KMS-11 (cell line): Measurements from ENCODE around the gene PRCC.

Source experiments
- H2AFZ ChIP-seq: fragments of 200-600 bp; sonication (generic); 2 replicates; pipeline ENCODE4 v1.6.1; 2016; ENCODE audit warnings: antibody characterized with exemption, mixed run types, low read depth
- H3K27ac ChIP-seq: fragments of 200-600 bp; sonication (generic); 2 replicates; pipeline ENCODE4 v1.6.1; 2016; ENCODE audit warnings: mild to moderate bottlenecking, mixed run types
- H3K27me3 ChIP-seq: fragments of 200-600 bp; sonication (generic); 2 replicates; pipeline ENCODE4 v1.6.1; 2017; ENCODE audit warnings: mild to moderate bottlenecking, low read depth, mixed run types, moderate library complexity; ENCODE audit not compliant: insufficient read depth
- H3K36me3 ChIP-seq: fragments of 200-600 bp; sonication (generic); 2 replicates; pipeline ENCODE4 v1.6.1; 2017; ENCODE audit warnings: mild to moderate bottlenecking, mixed run types; ENCODE audit not compliant: insufficient read depth
- H3K4me1 ChIP-seq: fragments of 200-600 bp; sonication (generic); 2 replicates; pipeline ENCODE4 v1.6.1; 2016; ENCODE audit warnings: mild to moderate bottlenecking, low read depth, mixed run types; ENCODE audit not compliant: poor library complexity, severe bottlenecking
- H3K4me2 ChIP-seq: fragments of 200-600 bp; sonication (generic); 2 replicates; pipeline ENCODE4 v1.7.0; 2016; ENCODE audit warnings: mild to moderate bottlenecking, mixed run types
- H3K4me3 ChIP-seq: fragments of 200-600 bp; sonication (generic); IDR thresholded peaks from 2 replicates; pipeline ENCODE4 v1.6.1; 2017; ENCODE audit warnings: low read depth, low read length, mixed read lengths; ENCODE audit not compliant: insufficient read depth
- H3K79me2 ChIP-seq: fragments of 200-600 bp; sonication (generic); 2 replicates; pipeline ENCODE4 v1.6.1; 2016; ENCODE audit warnings: low read depth, mixed run types; ENCODE audit not compliant: insufficient read depth
- H3K9ac ChIP-seq: fragments of 200-600 bp; sonication (generic); 2 replicates; pipeline ENCODE4 v1.6.1; 2016; ENCODE audit warnings: mild to moderate bottlenecking, mixed run types
- H4K20me1 ChIP-seq: fragments of 200-600 bp; sonication (generic); 2 replicates; pipeline ENCODE4 v1.6.1; 2016; ENCODE audit warnings: mild to moderate bottlenecking, mixed run types; ENCODE audit not compliant: insufficient read depth
- TF ChIP-seq, protein P1 (sequence below): fragments of 200-600 bp; sonication (generic); conservative IDR thresholded peaks from 2 replicates; pipeline ENCODE4 v1.6.1; 2017; ENCODE audit warnings: low read depth, mild to moderate bottlenecking, antibody characterized with exemption, low read length, moderate library complexity, mixed read lengths

PRCC gene

GRCh38 chr1:156733989-156734584 is 33.2 kb upstream of the PRCC start:
- H3K4me2 ChIP-seq, result no peak overlapping the region
- no peaks in the 10 kb centered on the region for H3K27me3 ChIP-seq
- TF ChIP-seq, protein P1, sequence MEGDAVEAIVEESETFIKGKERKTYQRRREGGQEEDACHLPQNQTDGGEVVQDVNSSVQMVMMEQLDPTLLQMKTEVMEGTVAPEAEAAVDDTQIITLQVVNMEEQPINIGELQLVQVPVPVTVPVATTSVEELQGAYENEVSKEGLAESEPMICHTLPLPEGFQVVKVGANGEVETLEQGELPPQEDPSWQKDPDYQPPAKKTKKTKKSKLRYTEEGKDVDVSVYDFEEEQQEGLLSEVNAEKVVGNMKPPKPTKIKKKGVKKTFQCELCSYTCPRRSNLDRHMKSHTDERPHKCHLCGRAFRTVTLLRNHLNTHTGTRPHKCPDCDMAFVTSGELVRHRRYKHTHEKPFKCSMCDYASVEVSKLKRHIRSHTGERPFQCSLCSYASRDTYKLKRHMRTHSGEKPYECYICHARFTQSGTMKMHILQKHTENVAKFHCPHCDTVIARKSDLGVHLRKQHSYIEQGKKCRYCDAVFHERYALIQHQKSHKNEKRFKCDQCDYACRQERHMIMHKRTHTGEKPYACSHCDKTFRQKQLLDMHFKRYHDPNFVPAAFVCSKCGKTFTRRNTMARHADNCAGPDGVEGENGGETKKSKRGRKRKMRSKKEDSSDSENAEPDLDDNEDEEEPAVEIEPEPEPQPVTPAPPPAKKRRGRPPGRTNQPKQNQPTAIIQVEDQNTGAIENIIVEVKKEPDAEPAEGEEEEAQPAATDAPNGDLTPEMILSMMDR, result no peak
- H3K27ac ChIP-seq, result no peak overlapping the region
- peaks cover 13% of the 10 kb centered on the region for H3K4me1 ChIP-seq
- no peak overlapping the region for H3K4me3 ChIP-seq
- H3K36me3 ChIP-seq, result no peaks in the 10 kb centered on the region
- H3K9ac ChIP-seq, result no peak overlapping the region
- H4K20me1 ChIP-seq, result no peaks in the 10 kb centered on the region
- H2AFZ ChIP-seq, result no peak overlapping the region
- H3K79me2 ChIP-seq, result peaks cover 13% of the 10 kb centered on the region

GRCh38 chr1:156738407-156738806 is 28.9 kb upstream of the PRCC start:
- no peaks in the 10 kb centered on the region; the same call in 1 of the 2 replicates for H3K36me3 ChIP-seq
- H3K4me3 ChIP-seq, result no peak overlapping the region
- peaks cover 33% of the 10 kb centered on the region for H3K4me1 ChIP-seq
- TF ChIP-seq, protein P1, result no peak
- peaks cover 30% of the 10 kb centered on the region; the same call in 1 of the 2 replicates for H3K79me2 ChIP-seq
- H3K9ac ChIP-seq, result no peak overlapping the region
- no peak overlapping the region for H2AFZ ChIP-seq
- no peak overlapping the region for H3K27ac ChIP-seq
- no peak overlapping the region for H3K4me2 ChIP-seq
- no peaks in the 10 kb centered on the region for H4K20me1 ChIP-seq
- no peaks in the 10 kb centered on the region for H3K27me3 ChIP-seq

DNA sequence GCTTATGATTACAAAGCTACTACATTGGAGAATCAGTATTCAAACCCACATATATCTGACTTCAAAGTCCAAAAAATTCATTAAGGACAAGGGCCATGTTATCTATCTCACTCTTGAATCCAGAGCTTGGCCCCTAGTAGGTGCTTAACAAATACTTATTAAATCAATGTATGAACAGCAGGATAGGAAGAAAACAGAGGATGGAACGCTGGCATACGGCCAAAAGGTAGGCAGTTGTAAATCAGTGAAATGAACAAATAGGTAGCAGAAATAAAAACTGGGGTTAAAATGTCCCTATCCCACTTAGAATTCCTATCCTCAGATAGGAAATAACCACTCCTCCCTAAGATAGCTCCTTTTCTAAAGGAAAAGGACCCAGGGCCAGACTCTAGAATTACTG is 28.4 kb upstream of the PRCC start:
- Histone ChIP-seq H3K9ac (no peak overlapping the region), H3K27ac (no peak overlapping the region), H3K27me3 (no peaks in the 10 kb centered on the region), H3K36me3 (no peaks in the 10 kb centered on the region; the same call in 1 of the 2 replicates), H2AFZ (no peak overlapping the region), H3K4me1 (peaks cover 38% of the 10 kb centered on the region), H3K4me3 (no peak overlapping the region), H3K79me2 (peaks cover 35% of the 10 kb centered on the region; the same call in 1 of the 2 replicates), H4K20me1 (no peaks in the 10 kb centered on the region), H3K4me2 (peak overlapping the region; percentile 81; the same call in 1 of the 2 replicates)
- TF ChIP-seq, protein P1, result no peak

GRCh38 chr1:156740237-156740740 is 27.0 kb upstream of the PRCC start:
- no peaks in the 10 kb centered on the region for H3K27me3 ChIP-seq
- TF ChIP-seq, protein P1, result no peak

More at GRCh38 chr1:156740237-156740740, 27.0 kb upstream of the PRCC start:
- Histone ChIP-seq H3K4me1 (peaks cover 48% of the 10 kb centered on the region), H3K79me2 (peaks cover 46% of the 10 kb centered on the region), H3K4me3 (peak overlapping the region; percentile 99), H2AFZ (peak overlapping the region; percentile 62), H3K4me2 (peak overlapping the region; percentile 81), H4K20me1 (no peaks in the 10 kb centered on the region), H3K36me3 (no peaks in the 10 kb centered on the region; the same call in 1 of the 2 replicates), H3K27ac (peak overlapping the region; percentile 72), H3K9ac (peak overlapping the region; percentile 83)
